OCI-LY1 (cell line): Measurements from ENCODE around the gene EMP3.

Experiments used
- H2AFZ ChIP-seq: fragments of 200-600 bp; sonication (generic), shearing (Covaris generic); 2 replicates; pipeline ENCODE4 v1.6.0; 2014; ENCODE audit warnings: antibody characterized with exemption, mild to moderate bottlenecking, low read length
- H3F3A ChIP-seq: fragments of 200-600 bp; sonication (generic), shearing (Covaris generic); 2 replicates; pipeline ENCODE4 v1.6.0; 2014; ENCODE audit warnings: mild to moderate bottlenecking, antibody characterized with exemption, low read length, moderate library complexity; ENCODE audit not compliant: insufficient read depth
- H3K27ac ChIP-seq: fragments of 200-600 bp; sonication (generic); 2 replicates; pipeline ENCODE4 v1.5.1; 2014; ENCODE audit warnings: low read length, mixed run types, mild to moderate bottlenecking, low read depth; ENCODE audit not compliant: poor library complexity, severe bottlenecking
- H3K27me3 ChIP-seq: fragments of 200-600 bp; sonication (generic); 2 replicates; pipeline ENCODE4 v1.6.0; 2014; ENCODE audit warnings: antibody characterized with exemption, mild to moderate bottlenecking, low read length, moderate library complexity; ENCODE audit not compliant: insufficient read depth
- H3K36me3 ChIP-seq: fragments of 200-600 bp; sonication (generic); 2 replicates; pipeline ENCODE4 v1.6.1; 2014; ENCODE audit warnings: mild to moderate bottlenecking, antibody characterized with exemption, low read length, moderate library complexity, mixed read lengths; ENCODE audit not compliant: insufficient read depth
- H3K4me1 ChIP-seq: fragments of 200-600 bp; sonication (generic); 2 replicates; pipeline ENCODE4 v1.5.1; 2014; ENCODE audit warnings: mild to moderate bottlenecking, low read length, moderate library complexity; ENCODE audit not compliant: insufficient read depth, severe bottlenecking
- H3K4me2 ChIP-seq: fragments of 200-600 bp; sonication (generic), shearing (Covaris generic); 2 replicates; pipeline ENCODE4 v1.6.1; 2014; ENCODE audit warnings: low read length
- H3K4me3 ChIP-seq: fragments of 200-600 bp; sonication (generic); 2 replicates; pipeline ENCODE4 v1.5.1; 2014; ENCODE audit warnings: low read length, low read depth, mild to moderate bottlenecking, mixed read lengths; ENCODE audit not compliant: poor library complexity, severe bottlenecking
- H3K79me2 ChIP-seq: fragments of 200-600 bp; shearing (Covaris generic); 2 replicates; pipeline ENCODE4 v1.6.1; 2016; ENCODE audit warnings: mixed run types, low read length, mixed read lengths; ENCODE audit not compliant: insufficient read depth
- H3K9ac ChIP-seq: fragments of 200-600 bp; sonication (generic), shearing (Covaris generic); 2 replicates; pipeline ENCODE4 v1.6.1; 2014; ENCODE audit warnings: mild to moderate bottlenecking, low read length, mixed read lengths
- H3K9me2 ChIP-seq: fragments of 200-600 bp; sonication (generic), shearing (Covaris generic); 2 replicates; pipeline ENCODE4 v1.6.1; 2014; ENCODE audit warnings: low read depth, mild to moderate bottlenecking, low read length, mixed read lengths
- H3K9me3 ChIP-seq: fragments of 200-600 bp; shearing (Covaris generic); 2 replicates; pipeline ENCODE4 v1.6.1; 2014; ENCODE audit warnings: low read length, mixed read lengths
- H4K20me1 ChIP-seq: fragments of 200-600 bp; sonication (generic), shearing (Covaris generic); 2 replicates; pipeline ENCODE4 v1.6.0; 2016; ENCODE audit warnings: mild to moderate bottlenecking, low read length; ENCODE audit not compliant: insufficient read depth
- CTCF ChIP-seq: fragments of 200-600 bp; sonication (generic), shearing (Covaris generic); IDR thresholded peaks from 2 replicates; pipeline ENCODE4 v1.5.1; 2017; ENCODE audit warnings: mild to moderate bottlenecking, antibody characterized with exemption, low read length, moderate library complexity, mixed read lengths
- EZH2 ChIP-seq: fragments of 200-600 bp; sonication (generic), shearing (Covaris generic); IDR thresholded peaks from 2 replicates; pipeline ENCODE4 v1.8.0; 2017; ENCODE audit warnings: borderline replicate concordance, mixed run types, mild to moderate bottlenecking, antibody characterized with exemption, low read length, moderate library complexity, mixed read lengths

Gene EMP3

DNA sequence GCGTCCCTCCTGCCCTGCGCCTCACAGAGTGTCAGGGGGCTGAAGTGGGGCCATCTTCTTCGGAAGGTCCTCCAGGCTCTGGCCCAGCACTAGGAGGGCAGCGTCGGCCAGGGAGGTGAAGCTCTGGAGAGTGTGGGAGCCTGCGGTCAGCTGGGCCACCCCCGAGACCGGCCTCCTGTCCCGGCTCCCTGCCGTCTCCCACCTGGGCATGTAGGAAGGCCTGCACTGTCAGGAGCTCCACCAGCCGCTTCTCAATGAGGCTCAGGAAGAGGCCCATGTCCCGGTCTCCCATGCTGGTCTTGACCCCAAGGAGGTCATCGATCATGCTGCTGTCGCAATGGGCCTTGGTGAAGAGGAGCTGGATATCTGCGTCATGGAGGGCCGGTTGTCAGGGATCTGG, 27.4 kb upstream of the EMP3 start:
- Histone ChIP-seq H3K4me1 (no peaks in the 10 kb centered on the region), H3K4me3 (no peak overlapping the region), H2AFZ (no peak overlapping the region), H3F3A (no peaks in the 10 kb centered on the region), H3K36me3 (no peaks in the 10 kb centered on the region), H3K27me3 (0 out of 2 replicates have a peak, but pooled peaks cover 4% of the 10 kb centered on the region), H3K4me2 (no peak overlapping the region), H4K20me1 (no peaks in the 10 kb centered on the region), H3K9ac (no peak overlapping the region), H3K9me2 (no peaks in the 10 kb centered on the region), H3K27ac (no peak overlapping the region), H3K79me2 (no peaks in the 10 kb centered on the region), H3K9me3 (no peaks in the 10 kb centered on the region)
- no peak for TF ChIP-seq CTCF
- no peak for TF ChIP-seq EZH2

- Histone ChIP-seq H3K4me3 (no peak overlapping the region), H2AFZ (no peak overlapping the region), H3K9me3 (no peaks in the 10 kb centered on the region), H3K9ac (no peak overlapping the region), H3K79me2 (no peaks in the 10 kb centered on the region), H3K27ac (no peak overlapping the region), H3K9me2 (no peaks in the 10 kb centered on the region), H4K20me1 (no peaks in the 10 kb centered on the region), H3K27me3 (0 out of 2 replicates have a peak, but pooled peaks cover 4% of the 10 kb centered on the region), H3F3A (no peaks in the 10 kb centered on the region), H3K4me1 (no peaks in the 10 kb centered on the region), H3K36me3 (no peaks in the 10 kb centered on the region), H3K4me2 (no peak overlapping the region)
- TF ChIP-seq EZH2 (no peak), CTCF (no peak)
Observed at GRCh38 chr19:48301886-48302599, 23.3 kb upstream of the EMP3 start.

- Histone ChIP-seq H3K36me3 (no peaks in the 10 kb centered on the region), H4K20me1 (no peaks in the 10 kb centered on the region), H2AFZ (no peak overlapping the region), H3K9ac (no peak overlapping the region), H3K79me2 (no peaks in the 10 kb centered on the region), H3K4me2 (no peak overlapping the region), H3K9me2 (no peaks in the 10 kb centered on the region), H3K27ac (no peak overlapping the region), H3K4me3 (no peak overlapping the region), H3K9me3 (no peaks in the 10 kb centered on the region), H3K4me1 (no peaks in the 10 kb centered on the region), H3K27me3 (0 out of 2 replicates have a peak, but pooled peaks cover 4% of the 10 kb centered on the region), H3F3A (no peaks in the 10 kb centered on the region)
- no peak for TF ChIP-seq EZH2
- TF ChIP-seq CTCF, result no peak
Observed at GRCh38 chr19:48302600-48302959, 22.8 kb upstream of the EMP3 start.
